Measurements from ENCODE around the gene SRCAP. TPM values are rescaled to one million over a fixed set of nuclear protein-coding genes. Genes with fewer than 3 reads are reported as not detected.

SRCAP gene
- total RNA-seq, 4 donors from 2014 or later, result 20.6 to 57.4 (median 36.0) TPM

- H3K36me3 ChIP-seq, result peaks cover 0 to 35% of the 10 kb centered on the region in 2 donors
- no peaks in the 10 kb centered on the region for H3K27me3 ChIP-seq
- H3K9me3 ChIP-seq, result no peaks in the 10 kb centered on the region
- H3K4me1 ChIP-seq, result peaks cover 8 to 53% (median 12%) of the 10 kb centered on the region in 3 donors
- TF ChIP-seq EP300 (IDR thresholded peaks at IDR 0.05) (no peak), POLR2AphosphoS5 (IDR thresholded peaks at IDR 0.05) (no peak), POLR2A (IDR thresholded peaks at IDR 0.05) (no peak), CTCF (IDR thresholded peaks at IDR 0.05) (no peak)
- H3K4me3 ChIP-seq, result no peak overlapping the region
- H3K27ac ChIP-seq, result peak overlapping the region in 1 of 4 donors; percentile 58
- ATAC-seq, result no peak
- 56 to 86% methylated on average over 1 to 2 of the region's 2 CpGs for WGBS, 2 donors (ENCODE audit: low coverage in 1 of 2)
Measured at GRCh38 chr16:30745082-30745481, 46.1 kb downstream of the SRCAP start.

- no peaks in the 10 kb centered on the region for H3K27me3 ChIP-seq
- no peak overlapping the region for H3K4me3 ChIP-seq
- H3K36me3 ChIP-seq, result peaks cover 0 to 44% of the 10 kb centered on the region in 2 donors
- no peak for ATAC-seq
- H3K27ac ChIP-seq, result peak overlapping the region in 3 of 4 donors; percentile 52 to 88 (median 84)
- 82 to 84% methylated on average over 3 to 9 of the region's 9 CpGs for WGBS, 2 donors (ENCODE audit: low coverage in 1 of 2)
- peaks cover 0 to 39% (median 5%) of the 10 kb centered on the region in 3 donors for H3K4me1 ChIP-seq
- TF ChIP-seq POLR2A (IDR thresholded peaks at IDR 0.05), result no peak
- H3K9me3 ChIP-seq, result no peaks in the 10 kb centered on the region
Measured at GRCh38 chr16:30746638-30747175, 47.7 kb downstream of the SRCAP start.

GRCh38 chr16:30747331-30747730 lies 48.4 kb downstream of the SRCAP start:
- peaks cover 0 to 45% of the 10 kb centered on the region in 2 donors for H3K36me3 ChIP-seq
- no peaks in the 10 kb centered on the region for H3K9me3 ChIP-seq
- peaks cover 0 to 33% (median 5%) of the 10 kb centered on the region in 3 donors for H3K4me1 ChIP-seq
- 18% methylated on average over 3 of the region's 3 CpGs; no CpG with 5 or more reads in 1 of the 2 donors for WGBS, 2 donors (ENCODE audit: low coverage in 1 of 2)
- H3K27me3 ChIP-seq, result no peaks in the 10 kb centered on the region
- peak overlapping the region; percentile 34 to 96 for H3K4me3 ChIP-seq
- peak overlapping the region; percentile 36 to 88 (median 81) for H3K27ac ChIP-seq
- no peak for TF ChIP-seq POLR2A (IDR thresholded peaks at IDR 0.05)
- no peak for TF ChIP-seq CTCF (IDR thresholded peaks at IDR 0.05)
- no peak for TF ChIP-seq EP300 (IDR thresholded peaks at IDR 0.05)
- TF ChIP-seq POLR2AphosphoS5 (IDR thresholded peaks at IDR 0.05), result no peak
- no peak for ATAC-seq

- ATAC-seq, result peak; percentile 99
- TF ChIP-seq CTCF (IDR thresholded peaks at IDR 0.05) (peak in 2 of 4 experiments; percentile 7 to 16), POLR2AphosphoS5 (IDR thresholded peaks at IDR 0.05) (peak; percentile 67), EP300 (IDR thresholded peaks at IDR 0.05) (no peak), POLR2A (IDR thresholded peaks at IDR 0.05) (peak; percentile 48 to 55)
- peaks cover 0 to 31% (median 5%) of the 10 kb centered on the region in 3 donors for H3K4me1 ChIP-seq
- peak within 1 kb of the TSS; percentile 94 to 96 for H3K4me3 ChIP-seq
- H3K9me3 ChIP-seq, result no peaks in the 10 kb centered on the region
- peaks cover 0 to 52% of the 10 kb centered on the region in 2 donors for H3K36me3 ChIP-seq
- H3K27ac ChIP-seq, result peak within 1 kb of the TSS; percentile 71 to 90 (median 86)
- H3K27me3 ChIP-seq, result no peaks in the 10 kb centered on the region
- 4 to 10% methylated on average over 4 to 10 of the region's 60 CpGs for WGBS, 2 donors (ENCODE audit: low coverage in 1 of 2)
Measured at GRCh38 chr16:30747799-30748633, 49.0 kb downstream of the SRCAP start, which contains the start of gene PHKG2. TSS of gene PHKG2 (plus strand) at chr16:30748425. CDS start at chr16:30748821, 396 bp downstream.

GRCh38 chr16:30748634-30749445 lies 49.9 kb downstream of the SRCAP start:
- Histone ChIP-seq H3K4me3 (peak overlapping the region; percentile 94 to 96), H3K27me3 (no peaks in the 10 kb centered on the region), H3K4me1 (peaks cover 0 to 23% (median 5%) of the 10 kb centered on the region in 3 donors), H3K36me3 (peaks cover 0 to 53% of the 10 kb centered on the region in 2 donors), H3K9me3 (no peaks in the 10 kb centered on the region), H3K27ac (peak overlapping the region; percentile 71 to 90 (median 86))
- TF ChIP-seq EP300 (IDR thresholded peaks at IDR 0.05) (no peak), POLR2AphosphoS5 (IDR thresholded peaks at IDR 0.05) (no peak), CTCF (IDR thresholded peaks at IDR 0.05) (no peak), POLR2A (IDR thresholded peaks at IDR 0.05) (no peak)
- WGBS, 2 donors (ENCODE audit: low coverage in 1 of 2), result 67% methylated on average over 3 of the region's 36 CpGs; no CpG with 5 or more reads in 1 of the 2 donors
- ATAC-seq, result no peak
